Measurements from ENCODE around the gene ARID5A.
A peak's percentile ranks its signal among the peaks of the same experiment; 100 is the strongest.

ARID5A gene

DNA sequence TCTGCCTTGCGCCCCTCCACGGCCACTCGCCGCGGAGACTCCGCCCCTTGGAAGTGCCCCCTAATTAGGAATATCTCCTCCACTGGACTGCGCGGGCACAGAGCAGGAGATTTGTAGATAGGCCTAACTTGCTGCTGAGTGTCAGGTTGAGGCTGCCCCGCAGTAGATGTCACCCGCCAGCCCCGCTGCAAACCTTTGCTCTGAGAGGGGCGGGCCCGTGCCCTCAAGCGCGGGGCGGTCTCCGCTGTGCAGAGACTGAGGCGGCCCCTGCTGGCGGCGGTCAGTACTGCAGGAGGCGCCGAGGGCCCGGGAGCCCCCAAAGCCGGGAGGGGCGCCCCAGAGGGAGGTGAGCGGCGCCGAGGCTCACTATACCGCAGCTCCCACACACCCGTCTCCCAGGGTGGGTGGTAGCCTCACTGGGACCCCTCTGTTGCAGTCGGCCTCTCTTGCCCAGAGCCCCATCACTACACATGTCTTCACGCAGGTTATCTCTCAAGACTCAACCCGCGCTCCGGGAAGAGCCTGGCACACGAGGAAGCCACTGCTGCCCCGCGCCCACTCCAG is 28.5 kb upstream of the ARID5A start:
- DNase-seq: peak; percentile 55

DNA sequence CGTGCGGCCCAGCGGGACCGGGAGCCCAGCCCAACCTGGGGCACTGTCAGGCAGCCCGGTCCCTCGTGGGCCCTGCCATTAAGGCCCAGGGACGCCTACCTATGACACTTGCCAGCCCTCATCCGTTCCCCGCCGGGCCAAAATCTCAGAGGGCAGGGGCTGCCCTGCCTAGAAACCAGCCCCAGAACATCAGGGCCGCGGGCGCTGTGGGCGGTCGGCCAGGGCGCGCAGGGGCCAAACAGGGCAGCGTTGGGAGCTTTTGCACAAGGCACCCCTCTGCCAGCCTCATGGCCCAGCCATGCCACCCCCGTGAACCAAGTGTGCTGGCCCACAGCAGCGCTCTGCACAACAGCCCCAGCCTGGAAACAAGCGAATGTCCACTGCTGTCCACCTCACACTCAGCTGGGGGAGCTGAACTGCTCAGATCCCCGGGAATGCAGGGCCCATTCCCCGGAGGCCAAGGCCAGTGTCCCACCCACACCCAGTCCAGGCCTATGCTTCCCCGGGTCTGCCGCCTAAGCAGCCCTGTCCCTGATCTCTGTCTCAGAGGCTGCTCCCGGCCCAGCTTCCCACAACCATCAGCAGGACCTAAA is 27.9 kb upstream of the ARID5A start:
- no peak for DNase-seq

DNA sequence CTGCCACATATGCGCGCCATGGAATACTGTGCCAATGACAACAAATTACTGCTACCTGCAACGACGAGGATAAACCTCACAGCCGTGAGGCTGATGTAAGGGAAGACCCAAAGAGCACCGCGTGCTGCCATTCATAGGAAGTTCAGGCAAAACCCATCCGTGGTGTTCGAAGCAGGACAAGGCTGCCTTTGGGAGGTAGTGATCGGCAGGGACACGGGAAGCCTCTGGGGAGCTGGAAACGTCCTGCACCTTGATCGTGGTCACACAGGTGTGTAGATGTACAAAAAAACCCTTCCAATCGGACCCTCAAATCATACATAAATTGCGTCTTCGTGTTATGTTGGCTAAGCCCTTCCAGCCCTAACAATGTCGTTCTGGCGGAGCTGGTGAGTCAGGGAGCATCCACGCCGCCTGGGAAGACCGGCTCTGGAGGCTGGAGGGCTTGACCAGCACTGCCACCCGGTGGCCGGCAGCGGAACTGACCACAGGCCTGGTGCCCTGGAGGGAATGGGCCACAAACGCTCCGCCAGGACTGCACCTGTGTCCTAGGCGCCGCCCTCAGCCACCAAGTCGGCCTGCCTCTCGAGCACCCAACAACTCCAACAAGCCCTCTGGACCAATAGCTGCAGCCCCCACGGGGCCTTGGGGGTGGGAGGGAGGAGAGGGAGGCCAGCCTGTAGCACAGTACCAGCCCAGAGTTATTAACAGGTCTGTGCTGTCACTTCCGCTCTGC is 27.3 kb upstream of the ARID5A start:
- peak; percentile 79 for DNase-seq

DNA sequence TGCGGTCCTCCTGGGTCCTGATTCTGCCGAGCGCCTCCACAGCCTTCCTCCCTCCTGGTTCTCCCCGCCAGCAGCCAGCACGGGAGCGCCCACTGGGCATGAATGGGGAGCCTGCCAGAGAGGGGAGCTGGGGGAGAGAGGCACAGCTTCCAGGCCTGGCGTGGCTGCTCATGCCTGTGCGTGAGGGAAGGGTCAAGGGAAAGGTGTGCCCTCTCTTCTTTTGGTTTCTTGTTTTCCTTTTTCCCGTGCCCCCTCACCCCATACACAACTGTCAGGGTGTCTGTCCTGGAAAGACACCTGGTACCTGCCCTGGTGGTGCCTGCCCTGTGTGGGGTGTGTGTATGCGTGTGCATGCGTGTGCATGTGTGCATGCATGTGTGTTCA is 26.7 kb upstream of the ARID5A start:
- no peak for DNase-seq

DNA sequence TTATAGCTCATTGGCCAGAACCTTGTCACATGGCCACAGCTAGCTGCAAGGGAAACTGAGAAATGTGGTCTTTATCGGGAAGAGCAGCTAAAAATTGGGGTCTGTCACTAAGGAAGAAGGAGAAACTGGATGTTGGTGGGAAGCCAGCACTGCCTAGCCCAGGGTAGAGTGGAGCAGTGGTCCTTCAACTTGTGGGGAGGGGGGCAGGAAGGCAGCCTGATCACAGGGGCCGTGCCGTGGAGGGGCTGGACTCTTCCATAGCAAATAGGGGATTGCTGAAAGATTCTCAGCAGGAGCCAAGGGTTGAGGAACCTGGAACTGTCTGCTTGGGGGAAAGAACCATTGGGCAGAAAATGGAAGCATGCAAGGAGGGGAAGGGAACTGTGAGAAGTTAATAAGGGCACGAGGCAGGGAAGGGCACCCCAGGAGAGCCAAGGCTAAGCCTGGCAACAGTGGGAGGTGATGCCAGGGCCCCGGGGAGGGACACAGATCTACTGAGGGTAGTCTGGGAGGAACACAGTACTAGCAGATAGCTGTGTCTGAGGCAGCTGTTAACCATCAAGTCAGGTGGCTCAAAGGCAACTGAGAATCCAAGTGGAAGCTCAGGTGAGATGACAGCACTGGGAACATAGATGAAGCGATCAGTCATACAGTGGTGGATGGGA is 25.5 kb upstream of the ARID5A start:
- DNase-seq: no peak

- no peak for DNase-seq
Observed at GRCh38 chr2:96511851-96512250, 24.7 kb upstream of the ARID5A start.

GRCh38 chr2:96512341-96512740 is 24.2 kb upstream of the ARID5A start:
- no peak for DNase-seq

DNA sequence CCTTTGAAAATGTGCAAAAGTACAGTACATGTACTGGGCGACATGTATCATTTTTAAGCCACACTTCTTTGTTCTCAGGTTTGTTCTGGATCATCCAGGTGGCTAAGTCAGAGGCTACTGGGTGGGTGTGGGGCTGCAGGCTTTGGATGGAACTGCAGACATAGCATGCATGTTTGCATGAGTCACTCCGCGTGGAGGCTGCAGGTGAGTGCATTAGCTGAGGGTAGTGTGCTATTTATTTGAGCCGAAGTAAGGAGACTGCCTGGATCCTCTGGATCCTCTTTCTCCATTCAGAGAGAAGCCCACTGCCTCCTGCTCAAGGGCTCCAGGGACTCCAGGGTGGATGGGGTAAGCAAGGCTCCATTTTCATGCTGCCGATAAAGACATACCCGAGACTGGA is 22.0 kb upstream of the ARID5A start:
- DNase-seq: no peak

DNA sequence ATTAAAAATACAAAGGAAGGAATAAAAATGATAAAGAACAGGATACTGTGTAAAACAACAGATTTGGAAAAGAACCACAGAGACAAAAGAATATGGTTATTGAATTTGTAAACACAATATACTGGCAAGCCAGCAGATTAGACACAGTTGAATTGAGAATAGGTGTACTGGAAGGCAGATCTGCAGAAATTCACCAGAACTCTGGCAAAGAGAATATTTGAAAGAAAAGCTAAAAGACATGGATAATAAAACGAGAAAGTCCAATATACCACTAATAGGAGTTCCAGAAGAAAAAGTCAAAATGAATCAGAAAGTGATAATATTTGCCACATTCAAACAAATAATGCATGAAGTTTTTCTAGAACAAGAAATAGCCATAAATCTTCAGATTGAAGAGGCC is 19.5 kb upstream of the ARID5A start:
- DNase-seq: no peak

DNA sequence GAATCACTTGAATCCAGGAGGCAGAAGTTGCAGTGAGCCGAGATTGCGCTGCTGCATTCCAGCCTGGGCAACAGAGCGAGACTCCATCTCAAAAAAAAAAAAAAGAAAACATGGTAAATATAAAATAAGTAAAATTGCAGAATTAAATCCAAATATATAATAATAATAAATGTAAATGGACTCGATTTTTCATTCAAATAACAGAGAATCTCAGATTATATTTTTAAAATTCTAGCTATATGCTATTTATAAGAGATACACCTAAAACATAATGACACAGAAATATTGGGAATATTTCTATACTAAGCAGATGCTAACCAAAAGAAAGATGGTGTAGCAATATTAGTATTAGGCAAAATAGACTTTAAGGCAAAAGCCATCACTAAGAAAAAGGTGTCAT is 16.3 kb upstream of the ARID5A start:
- DNase-seq: no peak

- DNase-seq: no peak
Observed at GRCh38 chr2:96520697-96521096, 15.9 kb upstream of the ARID5A start.

- DNase-seq: no peak
Observed at GRCh38 chr2:96521219-96521618, 15.3 kb upstream of the ARID5A start.

DNA sequence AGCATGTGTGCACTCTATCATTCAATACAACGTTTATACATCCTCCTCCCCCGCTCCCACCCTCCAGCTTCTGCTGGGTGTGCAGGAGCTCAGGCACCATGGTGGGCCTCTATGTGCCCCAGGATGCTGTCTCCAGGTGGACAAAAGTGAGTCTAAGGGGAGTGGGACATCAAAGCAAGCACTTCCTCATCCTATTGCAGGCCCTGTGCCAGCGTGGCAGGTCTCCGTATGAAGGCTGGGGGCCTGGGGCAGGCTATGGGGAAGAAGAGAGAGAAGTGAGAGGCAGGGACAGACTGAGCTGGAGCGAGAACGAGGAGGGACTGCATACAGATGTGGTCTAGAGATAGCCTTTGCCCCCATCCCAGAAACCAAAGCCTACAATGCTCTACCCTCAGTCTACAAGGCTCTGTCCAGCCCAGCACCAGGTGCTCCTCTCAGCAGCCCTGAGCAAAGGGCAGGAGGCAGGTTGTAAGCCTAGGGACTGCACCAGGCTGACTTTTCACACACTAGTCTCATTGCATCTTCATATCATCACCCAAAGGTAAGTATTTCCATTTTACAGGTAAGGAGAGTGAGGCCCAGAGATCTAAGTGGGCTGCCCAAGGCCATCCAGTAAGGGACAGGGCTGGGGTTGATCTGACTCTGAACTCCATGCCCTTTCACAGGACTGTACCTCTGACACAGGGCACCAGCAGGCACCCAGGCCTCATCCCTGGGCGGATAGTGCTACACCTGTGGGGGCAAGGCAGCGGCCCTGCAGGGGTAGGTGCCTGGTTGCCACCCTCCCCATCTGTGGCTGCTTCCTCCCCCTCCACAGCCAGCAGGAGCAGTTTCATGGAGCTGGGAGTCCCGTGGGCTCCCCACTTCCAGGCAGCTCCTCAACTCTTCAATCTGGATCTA is 14.0 kb upstream of the ARID5A start:
- DNase-seq: no peak

DNA sequence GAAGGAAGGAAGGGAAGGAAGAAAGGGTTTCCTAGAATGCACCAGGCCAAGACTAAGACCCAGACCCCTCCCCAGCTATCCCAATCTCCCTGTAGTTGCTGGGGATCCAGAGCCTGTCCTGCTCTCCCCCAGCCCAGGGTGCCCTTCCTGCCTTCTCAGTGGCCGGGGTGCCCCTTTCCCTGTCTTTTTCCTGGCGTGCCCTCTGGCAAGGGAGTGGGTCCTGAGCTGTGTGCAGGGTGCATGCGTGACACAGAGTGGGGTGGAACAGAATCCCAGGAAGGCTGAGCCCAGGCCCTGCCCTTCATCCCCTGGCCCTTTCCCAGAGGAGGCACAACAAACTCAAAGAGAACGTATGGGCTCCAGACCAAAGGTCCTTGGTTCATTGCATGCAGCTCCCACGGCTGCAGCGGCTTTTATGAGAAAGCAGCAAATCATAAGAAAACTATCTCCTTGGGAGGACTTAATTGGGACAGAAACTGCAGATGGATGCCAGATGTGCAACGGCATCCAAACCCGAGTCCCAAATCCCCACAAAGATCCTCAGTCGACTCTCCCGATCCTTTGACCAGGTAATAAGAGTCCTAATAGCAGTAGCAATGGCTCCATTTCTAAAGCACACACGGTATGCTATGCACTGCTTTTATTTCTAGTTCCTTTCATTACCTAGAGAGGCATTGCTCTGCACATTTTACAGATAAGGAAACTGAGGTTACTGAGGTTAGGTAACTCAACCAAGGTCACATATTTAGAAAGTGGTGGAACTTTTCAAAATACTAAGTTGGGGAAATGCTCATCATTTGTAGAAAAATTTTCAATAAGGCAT is 12.7 kb upstream of the ARID5A start:
- no peak for DNase-seq

DNA sequence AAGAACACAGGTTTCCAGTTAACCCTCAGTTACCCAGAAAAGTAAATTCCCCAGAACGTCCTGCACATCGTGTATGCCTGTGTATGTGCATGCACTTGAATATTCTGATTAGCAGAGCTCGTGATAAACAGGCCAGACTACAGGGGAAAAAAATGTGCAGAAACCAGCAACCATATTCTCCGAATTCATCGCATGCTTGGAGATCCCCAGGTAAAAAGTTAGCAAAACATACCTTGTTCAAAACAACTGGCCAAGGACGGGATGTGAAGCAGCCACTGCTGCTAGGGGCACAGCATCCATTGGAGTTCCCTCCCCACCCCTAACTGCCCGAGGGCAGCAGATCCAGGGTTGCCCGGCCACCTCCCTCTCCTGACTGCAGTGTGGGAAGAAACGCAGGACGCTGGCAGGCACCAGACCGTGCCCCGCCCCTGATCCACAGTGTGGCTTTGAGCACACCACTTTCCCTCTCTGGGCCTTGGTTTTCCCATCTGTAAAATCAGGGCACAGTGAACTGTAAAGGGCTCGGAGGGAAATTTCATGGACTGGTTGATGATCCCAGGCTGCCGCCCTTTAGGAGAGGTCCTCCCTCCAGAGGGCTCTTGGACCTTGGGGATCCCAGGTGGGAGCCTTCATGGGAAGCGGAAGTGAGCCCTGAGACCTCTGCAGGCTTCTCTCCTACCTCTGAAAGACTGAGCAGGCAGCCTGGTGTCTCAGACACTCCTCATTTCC is 11.9 kb upstream of the ARID5A start:
- DNase-seq: no peak

GRCh38 chr2:96525211-96525507 is 11.4 kb upstream of the ARID5A start:
- DNase-seq: no peak

GRCh38 chr2:96526101-96526591 is 10.4 kb upstream of the ARID5A start:
- no peak for DNase-seq

- DNase-seq: no peak
Observed at GRCh38 chr2:96526615-96527285, 9.8 kb upstream of the ARID5A start.

- no peak for DNase-seq
Observed at GRCh38 chr2:96527286-96528005, 9.1 kb upstream of the ARID5A start.
